Colon (tissue), 2 donors: ENCODE results near the gene TEX52.
A peak's percentile ranks its signal among the peaks of the same experiment; 100 is the strongest.

Experiments
- FAIRE-seq: peaks from 2 replicates; lab custom pipeline; 2012; peaks lifted over from hg19 to GRCh38; lab: Jason Lieb, UNC
- donor health status: control.
- donor health status: control.

TEX52 gene

DNA sequence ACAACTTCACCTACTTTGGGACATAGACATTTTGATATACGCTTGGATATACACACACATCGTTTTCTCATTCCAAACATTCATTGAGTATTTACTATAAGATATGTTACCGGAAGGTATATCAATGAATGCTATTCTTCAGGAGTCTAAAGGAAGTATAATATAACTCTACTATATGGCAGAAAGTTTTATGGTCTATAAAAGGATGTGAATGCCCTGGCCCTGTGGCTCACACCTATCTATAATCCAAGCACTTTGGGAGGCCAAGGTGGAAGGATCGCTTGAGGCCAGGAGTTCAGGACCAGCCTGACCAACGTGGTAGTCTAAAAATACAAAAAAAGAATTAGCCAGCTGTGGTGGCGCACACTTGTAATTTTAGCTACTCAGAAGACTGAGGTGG is 27.6 kb downstream of the TEX52 start:
- no peak for FAIRE-seq

DNA sequence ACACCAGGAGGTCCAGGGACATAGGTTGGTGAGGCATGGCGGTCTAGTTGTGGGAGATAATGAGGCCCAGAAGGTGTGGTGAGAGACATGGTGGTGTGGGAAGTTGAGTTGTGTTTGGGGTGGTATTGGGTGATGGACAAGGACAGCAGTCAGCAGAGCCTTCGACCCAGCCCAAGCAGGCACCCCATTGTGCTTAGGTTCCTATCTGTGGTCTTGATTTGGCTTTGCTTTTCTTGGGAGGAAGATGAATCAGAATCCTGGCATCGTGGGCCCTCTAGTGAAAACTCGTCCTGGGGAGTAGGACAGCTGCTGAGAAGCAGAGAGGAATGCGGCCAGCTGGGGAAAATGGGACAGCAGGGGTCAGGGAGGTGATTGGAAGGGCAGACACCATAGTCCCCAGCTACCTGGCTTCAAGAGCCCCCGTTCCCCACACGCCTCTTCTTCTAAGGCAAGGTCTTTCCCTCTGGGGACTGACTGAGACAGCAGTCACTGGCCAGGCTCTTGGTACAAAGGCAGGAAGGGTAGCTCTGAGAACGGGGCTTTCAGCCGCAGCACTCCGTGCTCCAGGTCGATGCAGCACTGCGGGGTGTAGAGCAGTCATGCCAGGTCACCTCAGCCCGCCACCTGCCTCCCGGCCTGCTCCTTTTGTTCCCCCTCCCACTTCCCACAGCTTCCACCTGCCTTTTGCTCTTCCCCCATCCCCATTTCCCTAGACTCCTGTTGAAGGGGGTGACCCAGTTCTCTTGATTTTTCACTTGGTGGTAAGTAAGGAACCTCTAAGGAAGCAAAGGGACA is 29.9 kb downstream of the TEX52 start:
- FAIRE-seq: no peak

DNA sequence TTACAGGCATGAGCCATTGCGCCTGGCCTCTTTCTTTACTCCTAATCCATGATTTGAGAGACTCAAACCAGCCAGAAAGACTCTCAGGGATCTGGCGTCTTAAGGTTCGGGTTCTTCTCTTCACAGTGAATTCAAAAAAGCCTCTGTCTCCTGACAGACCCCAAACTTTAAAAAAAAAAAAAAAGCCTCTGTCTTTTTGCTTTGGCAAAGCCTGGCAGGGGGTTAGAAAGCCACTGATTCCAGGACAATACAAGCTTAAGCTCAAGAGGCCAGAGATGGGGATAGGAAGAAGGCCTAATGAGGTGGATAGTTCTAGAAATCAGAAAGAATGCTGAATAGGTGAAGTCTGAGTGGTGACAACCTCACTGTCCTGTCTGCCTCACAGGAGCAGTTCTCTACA is 30.8 kb downstream of the TEX52 start:
- no peak for FAIRE-seq

DNA sequence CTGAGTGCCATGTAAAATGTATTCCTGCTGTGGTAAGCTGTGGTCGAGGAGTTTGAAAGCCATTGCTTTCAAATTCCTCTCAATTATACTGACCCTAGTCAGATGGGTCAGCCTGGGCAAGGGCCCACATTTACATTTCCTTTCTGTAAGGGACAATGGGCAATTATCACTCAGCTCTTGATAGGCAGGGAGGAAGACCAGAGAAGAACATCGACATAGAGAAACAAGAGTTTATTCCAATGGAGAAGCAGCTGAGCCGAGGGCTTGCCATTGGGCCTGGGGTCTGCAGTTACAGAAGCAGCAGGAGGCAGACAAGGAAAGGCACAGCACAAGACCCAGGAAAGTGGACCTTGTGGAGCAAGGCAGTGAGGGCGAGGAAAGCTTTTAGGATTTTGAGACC is 31.7 kb downstream of the TEX52 start:
- FAIRE-seq: no peak

DNA sequence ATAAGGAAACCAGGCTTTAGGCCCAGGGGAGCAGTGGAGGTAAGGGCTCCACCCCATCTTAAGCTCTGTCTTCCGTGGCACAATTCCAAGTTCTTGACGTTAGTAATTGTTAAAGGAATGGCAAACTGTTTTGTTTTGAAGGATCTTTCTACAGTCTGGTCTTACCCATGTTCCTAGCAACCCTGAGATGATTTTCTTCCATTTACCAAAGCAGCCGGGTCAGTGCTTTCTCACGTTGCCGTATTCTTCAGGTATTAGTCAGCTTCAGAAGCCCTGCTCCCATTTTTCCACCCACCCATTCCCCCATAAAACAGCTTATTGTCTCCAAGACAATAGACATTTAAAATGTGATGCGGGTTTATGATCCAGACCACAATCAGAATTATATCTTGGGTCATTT is 32.3 kb downstream of the TEX52 start:
- no peak for FAIRE-seq

DNA sequence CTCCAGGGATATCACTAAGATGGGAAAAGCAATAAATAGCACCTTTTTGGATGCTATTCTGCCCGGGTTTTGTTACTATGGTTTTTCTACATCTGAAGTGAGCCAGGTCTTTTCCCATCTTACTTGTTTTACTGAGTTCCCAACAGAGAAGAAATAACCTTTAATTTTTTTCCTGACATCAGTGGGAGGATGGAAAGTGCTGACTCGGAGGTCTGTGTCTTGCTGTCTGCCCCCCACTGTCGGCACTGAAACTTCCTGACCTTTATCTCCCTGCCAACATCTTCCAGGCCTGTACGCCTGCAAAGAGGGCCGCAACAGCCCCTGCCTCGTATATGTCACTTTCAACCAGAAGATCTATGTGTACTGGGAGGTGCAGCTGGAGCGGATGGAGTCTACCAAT is 33.4 kb downstream of the TEX52 start:
- no peak for FAIRE-seq

DNA sequence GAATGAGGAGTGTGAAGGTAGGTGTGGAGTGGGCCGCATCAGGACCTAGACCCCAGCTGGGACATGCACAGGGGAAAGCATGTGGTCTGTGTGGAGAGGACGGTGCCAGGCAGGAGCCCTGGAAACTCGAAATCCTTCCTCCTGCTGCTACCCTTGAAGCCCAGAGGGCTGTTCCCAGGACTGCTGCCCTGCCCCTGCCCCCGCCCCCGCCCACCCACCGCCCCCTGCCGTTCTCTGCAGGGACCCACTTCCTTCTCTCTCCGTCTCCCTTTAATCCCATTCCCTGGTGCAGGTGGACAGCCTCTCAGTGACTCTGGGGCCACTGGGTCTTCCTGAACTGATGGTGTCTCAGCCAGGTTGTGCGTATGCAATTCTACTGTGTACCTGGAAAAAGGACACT is 36.4 kb downstream of the TEX52 start:
- no peak for FAIRE-seq

DNA sequence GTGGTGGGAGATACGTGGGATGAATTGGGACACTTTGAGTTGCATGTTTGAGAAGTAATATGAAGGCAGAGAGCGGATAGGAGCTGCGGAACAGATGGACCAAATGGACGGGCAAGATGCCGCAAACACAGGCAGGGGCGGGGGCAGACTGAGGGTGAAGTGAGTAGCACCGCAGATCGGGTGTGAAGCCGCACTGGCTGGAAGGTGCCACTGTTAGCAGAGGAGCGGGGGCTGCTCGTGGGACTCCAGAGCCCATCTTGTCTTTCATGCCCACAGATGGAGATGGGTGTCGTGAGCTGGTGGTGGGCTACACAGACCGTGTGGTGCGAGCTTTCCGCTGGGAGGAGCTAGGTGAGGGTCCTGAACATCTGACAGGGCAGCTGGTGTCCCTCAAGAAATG is 37.0 kb downstream of the TEX52 start:
- no peak for FAIRE-seq

DNA sequence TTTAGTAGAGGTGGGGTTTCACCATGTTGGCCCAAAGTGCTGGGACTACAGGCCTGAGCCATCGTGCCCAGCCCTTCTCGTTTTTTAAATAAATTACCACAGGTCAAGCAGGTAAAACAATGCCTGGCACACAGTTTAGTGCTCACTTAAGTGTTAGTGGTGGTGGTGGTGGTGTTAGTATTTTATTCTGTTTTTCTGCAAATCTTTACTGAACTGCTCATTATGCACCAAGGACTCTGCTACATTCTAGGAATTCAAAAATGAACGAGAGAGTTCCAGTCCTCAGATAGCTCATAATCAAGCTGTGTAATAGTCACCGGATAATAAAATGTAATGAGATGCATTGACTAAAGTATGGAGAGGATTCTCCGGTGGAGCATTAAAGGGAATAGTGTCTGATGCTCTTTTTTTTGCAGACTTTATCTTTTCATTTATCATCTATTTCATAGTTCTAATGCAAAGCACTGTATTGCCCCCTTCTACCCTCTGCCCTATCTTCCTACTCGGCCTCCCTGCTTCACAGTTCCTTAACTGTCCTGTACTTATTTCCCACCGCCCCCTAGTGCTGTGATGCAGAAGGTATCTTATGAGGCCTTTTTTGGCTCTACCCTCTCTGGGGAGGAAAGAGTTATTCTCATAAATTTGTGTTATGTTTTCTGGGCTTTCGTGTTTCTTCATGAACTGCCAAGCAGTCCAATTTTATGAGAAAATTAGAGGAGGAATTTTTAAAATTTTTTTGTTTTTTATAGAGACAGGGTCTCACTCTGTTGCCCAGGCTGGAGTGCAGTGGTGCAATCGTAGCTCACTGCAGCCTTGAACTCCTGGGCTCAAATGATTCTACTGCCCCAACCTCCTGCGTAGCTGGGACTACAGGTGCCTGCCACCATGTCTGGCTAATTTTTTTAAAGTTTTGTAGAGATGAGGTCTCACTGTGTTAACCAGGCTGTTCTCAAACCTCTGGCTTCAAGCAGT is 43.3 kb downstream of the TEX52 start:
- FAIRE-seq: no peak

DNA sequence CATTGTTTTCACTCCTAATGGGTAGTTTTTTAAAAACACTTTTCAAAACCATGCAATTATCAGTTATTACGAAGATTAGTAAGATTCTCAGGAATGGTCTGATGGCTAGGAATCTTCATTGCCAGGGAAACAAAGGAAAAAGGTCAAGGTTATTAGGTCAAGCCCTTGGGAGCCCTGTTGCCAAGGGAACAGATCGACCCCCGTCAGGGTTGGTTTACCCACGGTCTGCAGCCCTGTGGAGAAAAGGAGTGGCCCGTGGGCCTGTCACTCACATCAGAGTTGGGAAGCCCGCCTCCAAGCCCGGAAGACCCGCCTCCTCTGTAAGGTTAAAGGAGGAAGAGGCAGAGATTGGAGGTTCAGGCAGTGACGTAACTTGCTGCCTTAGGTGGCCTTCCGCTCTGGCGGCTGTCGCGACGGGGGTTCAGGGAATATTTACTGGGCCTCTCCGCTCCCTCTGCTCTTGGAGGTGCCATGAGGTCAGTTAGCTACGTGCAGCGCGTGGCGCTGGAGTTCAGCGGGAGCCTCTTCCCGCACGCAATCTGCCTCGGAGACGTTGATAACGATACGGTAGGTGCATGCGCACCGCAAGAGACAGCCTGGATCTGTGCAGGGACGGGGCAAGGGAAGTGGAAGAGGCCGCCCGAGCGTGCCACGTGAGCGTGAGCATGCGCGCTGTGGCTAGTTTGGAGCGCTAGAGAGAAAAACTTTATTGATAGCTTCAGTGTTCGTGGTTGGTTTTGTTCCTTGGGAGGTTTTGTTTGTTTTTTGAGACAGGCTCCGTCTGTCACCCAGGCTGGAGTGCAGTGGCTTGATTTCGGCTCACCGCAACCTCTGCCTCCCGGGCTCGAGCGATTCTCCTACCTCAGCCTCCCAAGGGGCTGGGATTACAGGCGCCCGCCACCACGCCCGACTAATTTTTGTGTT is 44.3 kb downstream of the TEX52 start, which contains the start of gene ITFG2:
TSS of gene ITFG2 (plus strand) at position 379 of the 924 bp plus-strand sequence. CDS start at position 472, 93 bp downstream.
- peak; percentile 24 for FAIRE-seq

DNA sequence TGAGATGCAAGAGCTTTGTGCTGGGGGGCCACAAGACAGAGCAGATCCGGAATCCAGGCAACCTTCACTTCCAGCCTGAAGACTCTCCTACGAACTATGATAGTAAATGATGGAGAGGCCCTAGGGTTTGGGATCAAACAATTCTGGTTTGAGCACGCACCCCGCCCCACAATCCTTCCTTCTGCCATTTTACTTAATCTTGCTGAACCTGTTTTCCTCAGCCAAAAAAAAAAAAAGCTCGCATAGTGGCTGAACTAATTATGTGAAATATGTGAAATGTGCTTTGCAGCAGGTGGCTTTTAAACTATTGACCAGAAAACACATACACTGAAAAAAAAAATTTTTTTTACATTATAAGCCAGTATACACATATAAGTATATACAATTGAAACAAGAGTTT is 45.0 kb downstream of the TEX52 start:
- FAIRE-seq: no peak

DNA sequence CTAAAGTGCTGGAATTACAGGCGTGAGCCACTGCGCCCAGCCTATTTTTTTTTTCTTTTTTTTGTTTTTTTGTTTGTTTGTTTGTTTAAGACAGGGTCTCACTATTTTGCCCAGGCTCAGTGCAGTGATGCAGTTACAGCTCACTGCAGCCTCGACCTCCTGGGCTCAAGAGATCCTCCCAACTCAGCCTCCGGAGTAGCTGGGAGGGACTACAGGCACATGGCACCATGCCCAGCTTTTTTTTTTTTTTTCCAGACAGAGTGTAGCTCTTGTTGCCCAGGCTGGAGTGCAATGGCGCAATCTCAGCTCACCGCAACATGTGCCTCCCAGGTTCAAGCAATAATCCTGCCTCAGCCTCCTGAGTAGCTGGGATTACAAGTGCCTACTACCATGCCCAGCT is 50.1 kb downstream of the TEX52 start:
- no peak for FAIRE-seq

DNA sequence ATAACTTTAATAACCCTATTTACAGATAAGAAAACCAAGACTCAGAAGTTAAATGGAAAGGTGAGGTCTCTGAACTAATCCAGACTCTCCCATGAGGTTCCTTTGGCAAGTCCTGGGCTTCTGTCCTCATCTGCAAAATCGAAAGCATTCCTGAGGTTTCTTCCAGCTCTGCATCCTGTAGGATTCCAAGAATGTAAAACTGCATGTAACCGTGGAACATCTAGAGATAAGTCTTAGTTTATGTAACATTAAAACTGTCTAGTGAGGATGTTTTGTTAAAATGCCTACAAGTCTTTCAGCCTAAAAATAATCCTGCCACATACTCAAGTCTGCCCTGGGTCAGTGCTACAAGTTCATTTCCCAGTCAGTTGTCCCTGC is 51.7 kb downstream of the TEX52 start:
- FAIRE-seq: no peak

DNA sequence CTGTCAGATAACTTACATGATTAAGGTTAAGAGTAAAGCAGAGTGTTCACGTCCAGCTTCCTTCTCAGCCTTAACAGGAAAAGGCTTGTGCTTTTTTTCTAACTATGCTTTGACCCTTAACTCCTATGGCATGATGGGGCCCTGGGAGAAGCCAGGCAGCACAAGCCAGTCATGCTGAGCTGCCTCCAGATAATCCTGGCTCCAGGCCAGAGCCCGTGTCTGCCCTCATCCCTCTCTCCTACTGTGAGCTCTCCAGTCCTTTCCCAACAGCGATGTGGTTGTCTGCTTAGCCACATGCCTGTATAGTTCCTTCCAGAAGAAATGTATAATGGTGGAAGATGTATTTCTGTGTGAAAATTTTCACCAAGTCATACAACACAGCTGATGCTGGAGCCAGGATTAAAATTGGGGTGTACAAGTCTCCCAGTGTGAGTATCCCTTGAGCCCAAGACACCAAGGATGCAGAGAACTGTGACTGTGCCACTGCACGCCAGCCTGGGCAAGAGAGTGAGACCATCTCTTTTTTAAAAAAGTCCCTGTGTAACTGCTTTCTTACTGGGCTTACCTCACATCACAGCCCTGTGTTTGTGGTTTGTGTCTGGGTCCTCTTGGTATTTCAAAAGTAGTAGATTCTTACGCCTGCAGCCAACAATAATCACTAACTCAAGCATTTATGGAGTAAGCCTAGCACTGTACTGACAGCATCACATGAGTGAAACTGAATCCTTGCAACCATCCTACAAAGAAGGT is 52.3 kb downstream of the TEX52 start:
- FAIRE-seq: no peak

DNA sequence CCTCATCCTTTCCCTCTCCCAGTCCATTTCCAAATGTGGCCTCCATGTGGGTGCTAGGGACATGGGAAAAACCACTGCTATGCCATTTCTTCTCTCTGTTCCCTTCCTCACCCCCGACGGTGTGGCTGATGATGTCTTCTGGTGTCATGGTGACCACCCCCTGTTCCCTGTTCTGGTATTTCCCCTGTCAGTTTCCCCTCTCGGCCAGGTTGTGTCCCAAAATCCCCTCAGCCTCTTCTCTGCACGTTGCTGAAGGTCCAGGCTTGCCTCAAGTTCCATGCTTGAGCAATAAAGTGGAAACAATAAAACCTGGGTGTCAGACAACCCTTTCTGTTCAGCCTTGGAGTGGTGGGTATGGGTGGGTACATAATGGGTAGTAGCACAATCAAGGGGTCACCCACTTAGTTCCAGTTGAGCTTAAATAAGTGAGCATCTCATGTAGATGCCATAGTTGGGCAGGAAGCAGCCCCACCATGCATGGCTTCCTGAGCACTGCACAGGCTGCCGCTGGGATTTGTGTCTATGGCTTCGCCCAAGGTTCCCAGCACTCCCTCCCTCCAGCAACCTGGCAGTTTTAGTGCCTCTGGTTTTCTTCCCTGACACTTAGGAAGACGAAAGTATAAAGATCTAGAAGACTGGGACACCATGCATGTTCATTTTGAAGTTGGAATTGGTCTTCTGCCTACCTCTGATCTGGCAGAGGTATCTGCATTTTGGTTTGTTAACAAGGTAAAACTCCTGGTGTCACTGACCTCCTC is 53.0 kb downstream of the TEX52 start:
- no peak for FAIRE-seq

DNA sequence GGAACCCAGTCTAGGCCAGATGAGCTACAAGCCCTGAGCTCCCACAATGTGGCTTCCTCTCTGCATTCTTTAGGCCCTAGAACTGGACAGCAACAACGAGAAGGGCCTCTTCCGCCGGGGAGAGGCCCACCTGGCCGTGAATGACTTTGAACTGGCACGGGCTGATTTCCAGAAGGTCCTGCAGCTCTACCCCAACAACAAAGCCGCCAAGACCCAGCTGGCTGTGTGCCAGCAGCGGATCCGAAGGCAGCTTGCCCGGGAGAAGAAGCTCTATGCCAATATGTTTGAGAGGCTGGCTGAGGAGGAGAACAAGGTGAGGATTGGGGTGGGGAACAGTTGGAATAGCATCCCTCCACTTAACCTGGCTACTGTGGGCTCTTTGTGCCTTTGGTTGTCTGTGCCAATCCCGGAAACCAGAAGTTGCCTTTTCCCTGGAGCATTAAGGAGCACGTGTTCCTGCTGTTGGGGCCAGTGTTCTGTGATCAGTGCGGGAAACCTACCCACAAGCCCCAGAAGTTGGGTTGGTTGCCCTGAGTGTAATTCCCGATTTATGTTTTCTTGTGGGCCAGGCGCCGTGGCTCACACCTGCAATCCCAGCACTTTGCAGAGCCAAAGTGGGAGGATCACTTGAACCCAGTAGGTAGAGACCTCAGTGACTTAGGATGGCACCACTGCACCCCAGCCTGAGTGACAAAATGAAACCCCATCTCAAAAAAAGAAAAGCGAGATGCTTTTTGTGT is 55.6 kb downstream of the TEX52 start:
- no peak for FAIRE-seq

DNA sequence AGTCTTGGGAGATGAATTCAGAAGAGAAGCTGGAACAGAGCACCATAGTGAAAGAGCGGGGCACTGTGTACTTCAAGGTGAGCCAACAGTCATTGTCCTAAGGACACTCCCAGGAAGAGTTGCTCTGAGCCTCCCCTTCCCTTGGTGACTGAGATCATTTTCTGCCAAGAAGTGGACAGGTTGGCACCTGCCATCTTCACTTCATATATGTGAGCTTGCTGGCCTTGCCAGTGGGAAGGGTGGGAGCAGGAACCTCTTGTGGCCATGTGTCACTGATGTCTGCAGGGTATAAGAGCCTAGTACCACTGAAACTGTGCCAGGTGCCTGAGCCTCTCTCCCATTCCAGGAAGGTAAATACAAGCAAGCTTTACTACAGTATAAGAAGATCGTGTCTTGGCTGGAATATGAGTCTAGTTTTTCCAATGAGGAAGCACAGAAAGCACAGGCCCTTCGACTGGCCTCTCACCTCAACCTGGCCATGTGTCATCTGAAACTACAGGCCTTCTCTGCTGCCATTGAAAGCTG is 56.7 kb downstream of the TEX52 start:
- FAIRE-seq: no peak
